ENCODE data around the gene UQCC2.

The UQCC2 gene

DNA sequence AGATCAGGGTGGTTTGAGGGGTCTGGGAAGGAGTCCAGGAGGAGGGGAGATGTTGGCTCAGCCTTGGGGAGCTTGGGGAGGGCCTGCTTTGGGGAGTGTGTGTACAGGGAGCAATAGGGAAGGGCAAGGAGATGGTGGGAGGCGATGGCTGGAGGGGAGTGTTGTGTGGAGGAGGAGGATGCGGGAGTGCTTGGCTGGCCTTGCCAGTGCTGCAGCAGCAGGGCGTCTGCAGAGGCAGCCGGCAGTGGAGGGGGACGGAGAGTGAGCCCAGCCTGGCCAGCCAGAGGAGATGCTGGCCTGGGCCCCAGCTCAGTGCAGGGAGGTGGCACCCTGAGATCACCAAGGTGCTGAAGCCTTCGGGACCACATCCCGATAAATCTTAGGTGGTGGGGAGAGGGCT lies 31.3 kb upstream of the UQCC2 start:
- DNase-seq, result no peak

DNA sequence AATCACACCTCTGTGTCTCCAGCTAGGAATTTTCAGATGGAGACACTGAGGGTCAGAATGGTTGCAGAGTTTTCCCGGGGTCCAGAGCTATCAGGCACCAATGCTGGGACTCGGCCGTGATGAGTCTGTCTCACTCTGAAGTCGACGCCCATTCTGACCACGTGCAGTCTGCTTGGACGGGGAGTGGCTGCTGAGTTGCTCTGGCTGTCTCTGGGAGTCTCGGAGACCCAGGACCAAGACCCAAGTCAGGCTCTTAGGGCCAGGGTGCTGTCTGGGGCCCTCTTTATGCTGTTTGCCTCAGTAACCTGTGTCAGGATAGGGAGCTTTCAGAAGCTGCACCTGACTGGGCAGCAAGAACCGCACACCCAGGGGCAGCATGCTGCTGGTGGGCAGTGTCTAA lies 30.6 kb upstream of the UQCC2 start:
- DNase-seq, result no peak

DNA sequence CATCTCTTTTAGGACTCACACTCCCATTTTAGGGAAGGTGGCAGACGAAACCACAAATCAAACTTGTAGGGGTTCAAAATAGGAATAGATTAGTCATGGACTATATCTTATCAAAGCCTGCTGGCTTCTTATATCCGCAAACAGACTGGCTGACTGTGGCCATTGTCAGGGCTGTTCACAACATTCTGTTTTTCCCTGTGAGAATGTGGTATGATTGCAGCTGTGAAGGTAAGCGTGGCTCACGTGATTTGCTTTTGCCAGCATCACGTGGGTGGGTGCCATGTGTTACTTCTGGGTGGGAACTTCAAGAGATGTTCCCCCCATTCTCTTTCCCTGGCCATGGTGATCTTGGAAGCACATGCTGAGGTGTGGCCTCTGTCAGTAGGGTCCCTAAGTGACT lies 29.3 kb upstream of the UQCC2 start:
- no peak for DNase-seq

DNA sequence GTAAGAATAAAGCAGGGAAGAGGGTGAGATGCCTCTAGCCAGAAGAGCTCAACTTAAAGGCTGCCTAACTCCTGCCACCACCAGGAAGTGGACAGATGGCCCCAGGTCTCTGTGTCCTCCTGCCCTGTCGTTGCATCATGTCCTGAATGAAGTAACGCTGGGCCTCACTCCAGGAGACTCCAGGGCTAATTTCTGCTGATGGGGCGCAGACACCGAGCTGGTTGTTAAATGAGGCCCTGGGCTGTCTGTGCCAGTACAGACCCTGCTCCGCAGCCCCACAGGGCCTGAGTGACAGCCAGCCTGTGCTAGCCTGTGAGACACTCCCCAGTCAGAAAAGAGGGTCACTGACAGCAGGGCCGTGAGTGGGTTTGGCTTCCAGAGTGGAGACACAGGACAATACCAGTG lies 28.7 kb upstream of the UQCC2 start:
- DNase-seq, result no peak

DNA sequence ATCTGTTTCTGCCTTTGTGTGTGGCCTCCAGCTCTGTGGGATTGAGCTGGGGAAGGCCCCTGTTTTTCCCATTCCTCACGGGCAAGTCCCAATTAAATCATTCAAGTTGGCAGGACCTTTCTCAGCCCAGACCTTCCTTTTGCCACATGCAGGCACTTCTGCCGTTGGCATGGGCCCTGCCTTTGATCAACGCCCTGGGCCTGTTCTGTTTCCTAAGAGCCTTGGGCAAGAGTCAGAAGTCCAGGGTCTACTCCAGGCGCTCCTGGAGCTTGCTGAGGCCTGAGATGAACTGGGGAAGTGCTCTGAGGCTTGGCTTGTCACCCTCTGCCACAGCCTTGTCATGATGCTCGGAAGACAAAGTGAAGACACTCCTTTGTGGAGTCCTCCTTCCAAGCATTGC lies 28.1 kb upstream of the UQCC2 start:
- DNase-seq, result no peak

DNA sequence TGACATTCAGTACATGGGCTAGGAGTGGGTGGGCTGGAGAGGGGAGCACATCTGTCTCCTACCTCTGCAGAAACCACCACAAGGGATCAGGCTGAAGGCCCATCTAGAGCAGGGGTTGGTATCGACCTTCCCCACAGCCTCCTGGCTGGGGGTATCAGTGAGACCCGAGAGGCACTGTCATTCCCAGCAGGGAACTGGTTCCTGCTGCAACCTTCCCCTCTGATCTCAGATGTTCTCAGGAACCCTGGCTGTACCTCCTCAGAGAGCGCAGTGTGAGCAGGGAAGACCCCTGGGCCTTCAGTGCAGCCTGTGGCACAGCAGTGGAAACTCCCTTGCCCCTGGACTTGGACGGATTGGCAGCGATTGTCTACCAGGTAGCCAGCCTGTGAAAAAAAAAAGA lies 27.4 kb upstream of the UQCC2 start:
- DNase-seq, result no peak

DNA sequence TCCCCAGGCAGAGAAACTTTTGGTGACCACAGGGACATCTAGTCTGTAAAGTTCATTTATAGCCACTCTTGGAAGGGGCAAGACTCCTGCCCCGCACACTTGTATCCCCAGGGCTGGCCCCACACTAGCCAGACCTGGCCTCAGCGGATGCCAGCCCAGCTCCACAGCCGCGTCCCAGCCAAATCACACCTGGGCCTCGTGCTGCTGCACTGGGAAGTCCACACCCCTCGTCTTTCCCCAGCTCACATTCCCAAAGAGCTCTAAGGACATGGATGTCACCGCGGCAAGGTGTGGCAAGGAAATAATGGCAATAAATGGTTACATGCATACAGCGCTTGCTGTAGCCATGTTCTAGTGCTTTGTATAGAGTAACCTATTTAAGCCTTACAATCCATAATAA lies 26.7 kb upstream of the UQCC2 start:
- DNase-seq, result no peak

DNA sequence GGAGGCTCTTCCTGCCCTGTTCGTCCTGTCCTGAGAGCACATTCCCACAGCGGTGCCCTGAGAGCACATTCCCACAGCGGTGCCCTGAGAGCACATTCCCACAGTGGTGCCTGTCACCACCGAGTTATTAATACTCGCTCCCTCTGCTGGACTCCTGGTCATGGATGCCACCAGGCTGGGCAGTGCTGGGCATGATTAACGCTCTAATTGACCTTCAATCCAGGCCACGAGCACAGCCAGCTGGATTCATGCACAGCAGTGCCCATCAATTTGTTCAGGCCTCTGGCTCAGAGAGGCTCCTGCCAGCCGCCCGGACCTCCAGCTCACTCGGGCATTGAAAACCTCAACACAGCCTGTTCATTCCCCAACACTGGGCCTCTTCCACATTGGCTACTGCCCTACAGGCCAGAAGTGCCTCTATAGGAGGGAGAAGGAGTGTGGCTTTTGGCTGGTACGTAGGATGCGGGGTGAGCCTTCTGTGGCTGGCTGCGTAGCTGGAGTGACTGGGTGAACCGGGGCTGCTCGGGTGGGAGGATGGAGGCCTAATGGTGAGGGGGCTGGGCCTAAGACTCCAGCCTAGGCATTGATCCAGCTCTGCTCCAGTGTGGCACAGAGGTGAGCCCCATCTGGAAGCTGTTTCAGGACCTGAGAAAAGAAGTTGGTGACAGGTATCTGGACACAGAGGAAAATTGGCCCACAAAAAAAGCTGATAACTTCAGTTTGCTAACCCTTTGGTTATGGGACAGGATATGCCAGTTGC lies 25.9 kb upstream of the UQCC2 start:
- DNase-seq, result no peak

DNA sequence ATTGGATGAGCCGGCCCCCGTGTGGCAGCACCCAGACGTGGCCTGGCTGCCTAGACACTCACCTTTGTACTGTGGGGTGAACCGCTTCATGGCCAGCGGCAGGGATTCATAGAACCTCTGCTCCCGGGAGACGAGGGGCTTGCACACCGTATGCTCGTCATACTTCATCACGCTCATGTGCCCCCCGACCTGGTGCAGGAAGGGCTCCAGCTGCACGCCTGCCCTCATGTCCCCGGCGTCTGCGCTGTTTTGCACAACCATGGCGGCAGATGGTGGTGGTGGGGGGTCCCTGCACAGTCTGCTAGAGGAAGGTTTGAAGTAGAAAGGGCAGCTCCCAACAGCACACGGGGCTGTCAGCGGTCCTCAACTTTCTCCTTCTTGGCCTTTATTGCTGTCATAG lies 23.7 kb upstream of the UQCC2 start:
- no peak for DNase-seq

DNA sequence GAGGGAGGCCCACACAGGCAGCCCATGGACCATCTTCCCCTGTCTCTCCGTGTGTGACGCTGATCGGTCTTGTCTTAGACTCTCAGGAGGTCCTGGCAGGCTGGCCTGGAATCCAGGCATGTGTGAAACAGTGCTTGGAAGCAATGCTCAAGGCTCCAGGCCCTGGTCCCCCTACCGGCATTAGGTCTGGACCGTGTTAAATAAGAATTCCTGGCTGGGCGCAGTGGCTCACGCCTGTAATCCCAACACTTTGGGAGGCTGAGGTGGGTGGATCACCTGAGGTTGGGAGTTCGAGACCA lies 22.2 kb upstream of the UQCC2 start:
- DNase-seq, result no peak

DNA sequence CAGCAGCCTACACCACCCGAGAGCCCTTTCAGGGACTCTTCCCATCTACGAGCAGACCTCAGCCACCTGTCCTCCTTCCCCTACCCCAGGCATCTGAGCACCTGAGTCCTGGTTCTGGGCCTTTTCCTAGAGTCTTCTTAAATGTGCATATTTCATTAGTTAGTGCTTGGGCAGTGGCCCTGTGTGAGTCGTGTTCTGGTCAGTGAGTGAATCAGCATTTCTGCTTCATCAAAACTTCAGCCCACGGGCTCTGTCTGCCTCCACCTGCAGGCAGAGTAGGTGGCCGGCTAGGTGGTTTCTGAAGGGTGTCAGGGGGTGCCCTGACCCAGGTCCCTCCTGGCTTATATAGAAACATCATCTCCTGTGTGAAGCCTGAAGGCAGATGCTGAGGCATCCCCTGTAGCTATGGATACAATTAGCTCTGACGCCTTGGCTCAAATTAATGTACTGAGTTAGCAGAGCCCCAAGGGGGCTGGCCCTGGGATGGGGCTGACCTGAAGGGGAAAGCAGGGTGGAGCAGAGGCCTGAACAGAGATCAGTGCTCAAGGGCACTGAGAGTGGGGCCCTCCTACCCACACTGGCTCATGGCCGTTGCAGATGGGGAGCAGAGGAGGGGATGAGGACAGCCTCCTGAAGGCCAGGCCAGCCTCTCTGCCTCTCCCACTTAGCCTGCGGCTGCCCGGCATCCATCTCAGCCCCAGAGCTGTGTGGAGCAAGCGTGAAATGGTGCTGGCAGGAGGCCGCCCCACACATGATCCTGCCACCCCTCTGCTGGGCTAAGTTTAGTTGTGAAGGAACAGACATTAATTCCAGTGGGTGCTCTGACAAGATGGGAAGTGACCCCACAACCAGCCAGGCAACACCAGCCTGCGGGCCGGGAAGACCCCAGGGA lies 21.6 kb upstream of the UQCC2 start:
- no peak for DNase-seq

DNA sequence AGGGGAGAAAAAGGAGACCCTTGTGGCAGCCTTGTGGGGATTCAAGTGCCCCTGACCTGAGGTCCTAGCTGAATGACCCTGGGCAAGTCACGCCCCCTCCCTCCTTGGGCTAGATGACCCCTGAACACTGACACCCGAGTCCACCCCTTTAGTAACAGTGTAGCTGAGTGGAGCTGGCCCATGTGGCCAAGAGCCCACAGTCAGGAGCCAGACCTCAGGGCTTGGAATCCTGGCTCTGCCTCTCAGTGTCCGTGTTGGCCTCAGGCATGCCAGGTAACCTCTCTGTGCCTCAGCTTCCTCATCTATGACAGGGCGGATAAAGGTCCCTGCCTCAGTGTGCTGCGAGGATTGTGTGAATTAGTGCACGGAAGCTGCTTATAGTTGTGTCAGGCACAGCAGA lies 20.9 kb upstream of the UQCC2 start:
- no peak for DNase-seq

DNA sequence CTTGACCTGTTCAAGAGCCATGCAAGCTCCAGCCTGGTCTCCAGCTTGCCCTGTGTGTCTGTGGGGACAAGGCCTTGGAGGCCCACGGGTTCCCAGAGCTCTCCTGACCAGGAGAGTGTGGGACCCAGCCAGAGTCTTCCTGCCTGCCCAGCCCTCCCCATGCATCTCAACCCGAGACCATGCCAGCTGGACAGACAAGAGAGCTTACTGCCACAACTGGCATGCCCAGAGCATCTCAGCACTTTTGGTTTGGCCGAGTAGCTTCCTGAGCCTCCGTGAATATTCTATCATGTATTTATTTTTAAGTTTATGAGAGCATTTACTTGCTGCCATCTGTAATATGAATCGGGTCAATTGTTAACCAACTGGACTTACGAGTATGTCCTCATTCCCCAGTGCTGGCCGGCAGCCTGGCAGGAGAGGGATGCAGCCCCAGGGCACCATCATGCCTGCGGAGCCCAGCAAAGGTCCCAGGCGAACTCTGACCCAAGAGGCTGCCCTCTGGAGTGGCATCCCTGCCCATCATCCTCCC lies 20.3 kb upstream of the UQCC2 start:
- DNase-seq, result no peak

DNA sequence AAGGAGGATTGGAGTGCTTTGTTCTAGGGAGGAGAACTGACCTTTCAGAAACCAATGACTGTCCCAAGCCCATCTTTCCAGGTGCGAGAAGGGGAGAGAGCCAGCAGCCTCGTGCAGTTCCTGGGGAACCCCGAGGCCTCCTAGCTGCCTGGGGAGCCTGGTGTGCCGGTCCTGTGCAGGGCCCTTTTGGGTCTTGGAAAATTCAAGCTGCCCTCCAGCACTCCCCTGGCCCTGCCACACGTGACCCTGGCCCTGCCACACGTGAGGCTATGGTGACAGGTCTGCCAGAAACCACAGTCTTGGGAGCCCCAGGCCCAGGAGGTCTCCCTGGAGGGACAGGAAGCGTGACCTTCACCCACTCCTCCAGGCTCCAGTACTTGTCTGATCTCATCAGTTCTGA lies 19.5 kb upstream of the UQCC2 start:
- no peak for DNase-seq

DNA sequence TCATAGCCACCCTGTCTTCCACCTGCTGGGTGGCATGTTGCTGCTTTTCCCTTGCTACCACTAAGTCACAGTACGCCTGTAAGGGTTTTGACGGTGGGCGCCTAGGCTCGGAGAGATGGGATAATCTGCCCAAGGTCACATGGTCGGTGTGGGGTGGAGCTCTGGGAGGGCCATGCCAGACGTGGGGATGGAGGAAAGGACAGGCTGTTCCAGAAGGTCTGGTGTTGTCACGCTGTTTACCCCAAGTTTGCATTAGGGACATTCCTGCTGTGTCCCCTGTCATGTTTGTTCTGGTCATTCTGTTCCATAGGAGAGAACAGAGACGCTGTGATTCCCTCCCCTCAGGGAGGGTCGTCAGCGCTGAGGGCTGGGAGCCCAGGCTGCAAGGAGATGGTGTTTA lies 19.1 kb upstream of the UQCC2 start:
- no peak for DNase-seq

DNA sequence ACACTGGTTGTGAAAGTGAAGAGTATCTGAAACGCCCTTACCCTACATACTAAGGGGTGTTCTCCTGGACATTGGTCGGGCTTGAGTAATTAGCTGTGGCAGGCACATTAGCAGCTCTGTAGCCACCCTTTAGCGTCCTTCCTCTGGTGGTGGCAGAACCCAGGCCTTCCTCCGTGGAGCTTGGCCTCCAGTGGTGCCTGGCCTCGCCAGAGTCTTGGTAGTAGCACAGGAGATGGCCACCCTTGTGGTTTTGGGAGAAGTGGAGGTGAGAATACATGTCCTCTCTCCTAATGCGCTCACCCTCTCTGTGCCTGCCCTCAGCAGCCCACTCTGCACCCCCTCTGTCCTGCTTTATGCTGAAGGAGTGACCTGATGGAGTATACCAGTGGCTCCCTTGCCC lies 17.6 kb upstream of the UQCC2 start:
- DNase-seq, result no peak

DNA sequence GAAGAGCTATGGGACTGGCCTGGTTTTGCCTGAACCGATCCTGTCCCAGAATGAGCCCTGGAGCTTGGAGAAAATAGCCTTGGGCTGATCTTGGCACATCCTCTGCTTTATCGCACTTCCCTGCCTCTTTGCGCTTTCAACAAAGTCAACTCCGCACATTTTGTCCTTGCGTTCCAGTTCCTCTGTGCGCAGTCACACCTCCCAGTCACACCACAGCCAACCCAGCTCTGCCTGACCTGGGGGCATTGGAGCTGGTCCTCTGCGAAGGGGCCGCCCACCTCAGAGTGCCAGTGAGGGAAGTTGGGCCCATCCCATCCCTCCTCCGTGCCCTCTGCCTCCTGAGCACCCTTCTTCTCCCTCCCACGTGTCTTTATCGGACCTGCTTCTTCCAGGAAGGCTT lies 16.9 kb upstream of the UQCC2 start:
- DNase-seq, result no peak

DNA sequence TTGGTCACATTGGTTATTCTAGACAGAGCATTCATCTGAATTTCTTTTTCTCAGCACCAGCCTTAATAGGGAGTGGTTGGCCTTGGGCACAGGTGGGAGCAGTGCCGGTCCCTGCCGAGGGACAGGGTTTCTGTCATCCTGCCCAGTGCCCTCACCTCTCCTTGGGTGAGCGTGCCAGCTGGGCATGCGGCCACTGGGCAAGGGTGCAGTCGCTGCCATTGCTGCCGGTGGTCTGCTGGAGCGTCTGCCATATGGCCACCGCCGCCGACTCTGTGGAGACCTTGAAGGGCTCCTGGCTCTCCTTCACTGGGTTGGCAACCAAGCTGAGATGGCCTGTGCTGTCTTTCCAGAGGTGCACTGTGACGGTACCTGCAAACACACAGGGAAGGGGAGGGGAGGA lies 16.4 kb upstream of the UQCC2 start:
- DNase-seq, result no peak

DNA sequence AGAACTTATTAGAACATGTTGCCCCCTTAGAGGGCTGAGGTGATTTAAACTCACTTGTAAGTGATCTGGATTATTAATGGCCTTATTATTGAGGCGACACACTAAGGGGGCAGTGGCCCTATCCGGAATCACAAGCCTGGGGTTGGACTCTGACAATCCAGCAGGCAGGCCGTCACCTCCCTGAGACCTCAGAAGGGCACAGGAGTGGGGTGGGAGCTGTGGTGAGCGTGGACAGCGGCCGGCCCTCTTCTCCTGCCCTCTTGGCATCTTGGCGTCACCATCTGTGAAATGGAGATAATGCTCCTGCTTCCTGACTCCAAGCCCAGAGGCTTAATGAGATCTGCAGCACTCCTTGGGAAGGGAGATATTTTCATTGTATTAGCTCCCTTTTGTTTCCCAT lies 15.6 kb upstream of the UQCC2 start:
- no peak for DNase-seq

DNA sequence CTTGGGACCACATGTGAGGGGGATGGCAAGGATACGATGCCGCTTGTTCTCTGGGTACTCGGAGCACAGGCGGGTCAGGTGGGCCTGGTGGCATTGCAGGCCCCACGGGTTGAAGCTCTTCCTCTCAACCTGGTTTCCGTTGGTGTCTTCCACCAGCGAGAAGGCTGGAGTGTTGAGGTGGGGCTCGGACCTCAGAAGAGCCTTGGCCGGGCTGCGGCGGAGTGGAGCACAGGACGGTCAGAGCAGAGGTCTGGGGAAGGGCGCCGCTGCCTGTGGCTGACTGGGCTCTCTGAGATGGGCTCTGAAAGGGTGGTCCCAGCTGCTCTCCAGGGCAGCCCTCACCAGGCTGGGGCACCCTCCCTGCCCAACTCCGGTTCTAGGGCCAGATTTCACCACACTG lies 15.2 kb upstream of the UQCC2 start:
- no peak for DNase-seq

DNA sequence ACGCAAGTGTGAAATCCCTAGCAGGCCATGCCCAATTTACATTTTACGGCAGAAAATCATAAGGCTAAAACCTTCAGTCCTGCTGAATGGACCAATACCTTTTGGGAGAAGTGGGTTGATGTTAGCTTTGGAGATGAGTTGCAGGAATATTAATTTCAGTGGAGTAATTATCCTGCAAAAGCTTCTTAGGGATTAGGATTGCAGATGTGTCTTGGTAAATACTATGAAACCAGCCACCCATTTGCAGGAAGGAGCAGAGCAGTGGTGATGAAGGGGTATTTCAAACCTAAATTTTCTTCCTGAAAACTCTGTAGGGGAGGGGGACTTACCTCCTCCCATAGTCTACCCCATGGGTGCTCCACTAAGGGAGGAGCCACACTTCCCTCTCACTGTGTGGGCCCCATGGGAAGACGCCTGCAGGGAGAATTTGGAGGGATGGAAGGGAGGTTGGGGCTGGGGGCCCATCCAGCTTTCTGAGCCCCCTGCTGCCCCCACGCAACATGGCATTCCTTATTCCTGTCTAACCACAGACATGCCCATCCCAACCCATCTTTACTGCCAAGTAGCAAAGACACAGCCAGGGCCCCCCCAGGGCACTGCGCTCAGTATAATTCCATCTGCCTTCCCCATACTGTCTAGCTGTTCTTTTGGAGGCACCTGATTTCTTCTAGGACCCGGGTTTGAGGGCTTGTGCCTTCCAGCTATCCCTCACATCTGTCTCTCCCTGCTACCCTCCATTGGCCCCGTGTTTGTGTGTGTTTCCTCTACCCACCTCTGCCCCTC lies 14.6 kb upstream of the UQCC2 start:
- no peak for DNase-seq

DNA sequence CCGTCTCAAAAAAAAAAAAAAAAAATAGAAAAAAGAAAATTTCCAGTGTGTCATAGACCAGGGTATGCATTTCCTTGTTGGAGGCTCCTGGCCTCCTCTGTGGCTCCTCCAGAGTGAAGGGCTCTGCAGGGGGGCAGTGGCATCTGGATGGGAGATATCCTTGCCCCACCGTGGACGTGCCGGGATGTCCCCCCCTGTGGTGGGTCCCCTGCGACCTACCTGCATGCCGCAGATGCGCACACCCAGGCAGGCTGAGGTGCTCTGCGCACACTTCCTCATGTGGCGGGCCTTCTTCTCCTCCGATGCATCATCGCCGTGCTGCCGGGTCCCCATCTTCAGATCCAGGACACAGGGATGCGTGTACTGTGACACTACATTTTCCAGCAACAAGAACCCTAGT lies 13.7 kb upstream of the UQCC2 start:
- no peak for DNase-seq

DNA sequence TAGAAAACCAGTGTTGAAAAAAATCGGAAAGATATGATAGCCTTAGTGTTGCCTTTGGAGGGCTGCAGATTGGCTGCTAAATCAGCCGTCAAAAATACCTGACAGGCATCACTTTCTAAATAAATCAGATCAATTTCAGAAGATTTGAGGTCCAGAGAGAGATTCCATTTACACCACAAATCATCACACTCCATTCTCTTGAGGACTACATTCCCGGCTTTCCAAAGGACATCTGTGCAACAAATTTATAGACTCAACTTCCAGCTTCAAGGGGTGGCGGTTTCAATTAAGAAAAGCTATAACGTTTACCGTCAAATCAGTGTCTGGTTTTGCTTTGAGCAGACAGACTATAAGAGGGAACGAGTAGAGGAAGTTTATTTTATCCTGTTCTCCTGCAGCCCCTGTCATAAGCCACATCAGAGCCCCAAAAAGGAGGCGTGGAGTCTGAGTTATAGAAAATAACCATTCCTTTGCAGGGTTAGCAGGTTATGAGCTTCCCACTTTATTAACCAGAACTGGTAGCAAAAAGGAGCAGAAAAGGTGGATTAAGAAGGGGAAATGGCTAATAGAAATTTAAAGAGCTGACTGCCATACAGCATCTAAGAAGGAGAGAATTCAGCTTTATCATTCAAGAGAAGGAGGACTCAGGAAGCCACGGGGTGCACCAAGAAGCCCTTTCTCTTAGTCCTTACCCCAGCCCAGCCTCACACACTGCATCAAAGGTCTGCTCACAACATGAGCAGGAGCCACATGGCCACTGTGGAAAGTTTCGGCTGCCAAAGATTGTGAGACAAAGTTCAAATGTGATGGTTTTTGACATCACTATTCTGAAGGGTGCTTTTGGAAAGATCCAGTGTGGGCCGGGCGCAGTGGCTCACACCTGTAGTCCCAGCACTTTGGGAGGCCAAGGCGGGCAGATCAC lies 12.9 kb upstream of the UQCC2 start:
- no peak for DNase-seq
